Raji (cell line): ENCODE data around the gene USP7.

Experiments
- POLR2A ChIP-seq: IDR thresholded peaks from 2 replicates; pipeline ENCODE4 v1.6.1; 2011; ENCODE audit warnings: low read depth, low read length, control low read depth; ENCODE audit not compliant: insufficient read depth

The USP7 gene

GRCh38 chr16:8989099-8989878 lies 25.6 kb upstream of the USP7 start:
- no peak for TF ChIP-seq POLR2A

GRCh38 chr16:8986818-8987191 lies 23.1 kb upstream of the USP7 start:
- no peak for TF ChIP-seq POLR2A

GRCh38 chr16:8986111-8986510 lies 22.4 kb upstream of the USP7 start:
- no peak for TF ChIP-seq POLR2A

- no peak for TF ChIP-seq POLR2A
Measured at GRCh38 chr16:8982816-8983215, 19.1 kb upstream of the USP7 start.

GRCh38 chr16:8975039-8975438 lies 11.3 kb upstream of the USP7 start:
- no peak for TF ChIP-seq POLR2A

GRCh38 chr16:8972843-8973586 lies 9.3 kb upstream of the USP7 start:
- no peak for TF ChIP-seq POLR2A

GRCh38 chr16:8971416-8971815 lies 7.7 kb upstream of the USP7 start:
- TF ChIP-seq POLR2A, result no peak

GRCh38 chr16:8967132-8967821 lies 3.6 kb upstream of the USP7 start:
- TF ChIP-seq POLR2A, result no peak

- no peak for TF ChIP-seq POLR2A
Measured at GRCh38 chr16:8966817-8967131, 3.1 kb upstream of the USP7 start.

GRCh38 chr16:8964462-8964861 lies 756 bp upstream of the USP7 start:
- TF ChIP-seq POLR2A, result no peak

- no peak for TF ChIP-seq POLR2A
Measured at GRCh38 chr16:8963010-8963820, 491 bp downstream of the USP7 start.

GRCh38 chr16:8962393-8963009 lies 1.2 kb downstream of the USP7 start:
- TF ChIP-seq POLR2A, result peak; percentile 46

GRCh38 chr16:8961811-8962390 lies 1.8 kb downstream of the USP7 start:
- no peak for TF ChIP-seq POLR2A

GRCh38 chr16:8960788-8961109 lies 3.0 kb downstream of the USP7 start:
- TF ChIP-seq POLR2A, result no peak
